ENCODE results near the gene KRTAP2-3. TPM values are rescaled to one million over a fixed set of nuclear protein-coding genes. Genes with fewer than 3 reads are reported as not detected.
"Not testable (repeated sequence)": the region's sequence is repeated elsewhere in the genome, so short reads cannot be mapped to it uniquely, and the experiment has no call there.

KRTAP2-3 gene
- total and polyA plus RNA-seq, 9 donors, result not detected

DNA sequence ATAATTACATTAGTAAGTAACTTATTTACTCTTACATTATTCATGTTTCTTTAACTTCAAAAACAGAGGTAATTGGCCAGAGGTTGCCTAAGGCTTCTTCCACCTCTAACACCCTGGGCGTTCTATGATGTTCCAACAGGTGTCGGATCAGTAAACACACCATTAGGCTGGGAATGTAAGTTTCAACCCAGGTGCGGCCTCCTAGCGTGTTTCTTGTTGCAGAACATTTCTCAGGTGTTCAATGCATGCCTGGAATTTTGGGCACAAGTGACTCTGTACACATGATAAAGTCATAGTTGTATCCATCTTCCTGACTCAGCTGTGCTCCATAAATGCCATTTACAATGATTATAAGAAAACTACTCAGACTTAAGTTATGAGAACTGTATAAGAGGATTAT lies 5.9 kb downstream of the KRTAP2-3 start:
- no peak for DNase-seq
- Histone ChIP-seq H3K36me3 (no peaks in the 10 kb centered on the region), H3K27me3 (no peaks in the 10 kb centered on the region), H3K27ac (no peak overlapping the region), H3K4me1 (ENCODE audit: insufficient read depth) (no peaks in the 10 kb centered on the region), H3K9me3 (no peaks in the 10 kb centered on the region), H3K4me3 (no peak overlapping the region)
- TF ChIP-seq, protein P1, sequence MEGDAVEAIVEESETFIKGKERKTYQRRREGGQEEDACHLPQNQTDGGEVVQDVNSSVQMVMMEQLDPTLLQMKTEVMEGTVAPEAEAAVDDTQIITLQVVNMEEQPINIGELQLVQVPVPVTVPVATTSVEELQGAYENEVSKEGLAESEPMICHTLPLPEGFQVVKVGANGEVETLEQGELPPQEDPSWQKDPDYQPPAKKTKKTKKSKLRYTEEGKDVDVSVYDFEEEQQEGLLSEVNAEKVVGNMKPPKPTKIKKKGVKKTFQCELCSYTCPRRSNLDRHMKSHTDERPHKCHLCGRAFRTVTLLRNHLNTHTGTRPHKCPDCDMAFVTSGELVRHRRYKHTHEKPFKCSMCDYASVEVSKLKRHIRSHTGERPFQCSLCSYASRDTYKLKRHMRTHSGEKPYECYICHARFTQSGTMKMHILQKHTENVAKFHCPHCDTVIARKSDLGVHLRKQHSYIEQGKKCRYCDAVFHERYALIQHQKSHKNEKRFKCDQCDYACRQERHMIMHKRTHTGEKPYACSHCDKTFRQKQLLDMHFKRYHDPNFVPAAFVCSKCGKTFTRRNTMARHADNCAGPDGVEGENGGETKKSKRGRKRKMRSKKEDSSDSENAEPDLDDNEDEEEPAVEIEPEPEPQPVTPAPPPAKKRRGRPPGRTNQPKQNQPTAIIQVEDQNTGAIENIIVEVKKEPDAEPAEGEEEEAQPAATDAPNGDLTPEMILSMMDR (IDR thresholded peaks at IDR 0.05), result no peak
- TF ChIP-seq POLR2A (IDR thresholded peaks at IDR 0.05), result no peak
- no peak for TF ChIP-seq EP300 (IDR thresholded peaks at IDR 0.05)
- intact Hi-C loops (cut with DNase I), result no loop called here
- WGBS, 3 donors, result 95 to 97% (median 96%) methylated on average over 4 of the region's 4 CpGs

DNA sequence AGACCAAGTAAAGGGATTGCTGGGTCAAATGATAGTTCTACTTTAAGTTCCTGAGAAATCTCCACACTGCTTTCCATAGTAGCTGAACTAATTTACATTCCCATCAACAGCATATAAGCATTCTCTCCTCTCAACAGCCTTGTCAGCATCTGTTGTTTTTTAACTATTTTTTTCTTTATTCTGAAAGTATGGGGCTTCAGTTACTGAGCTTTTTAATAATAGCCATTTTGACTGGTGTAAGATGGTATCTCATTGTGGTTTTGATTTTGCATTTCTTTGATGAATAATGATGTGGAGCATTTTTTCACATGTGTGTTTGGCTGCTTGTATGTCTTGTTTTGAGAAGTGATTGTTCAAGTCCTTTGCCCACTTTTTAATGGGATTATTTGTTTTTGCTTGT lies 7.3 kb downstream of the KRTAP2-3 start:
- Histone ChIP-seq H3K36me3 (no peaks in the 10 kb centered on the region), H3K9me3 (no peaks in the 10 kb centered on the region), H3K27me3 (no peaks in the 10 kb centered on the region), H3K27ac (no peak overlapping the region), H3K4me3 (no peak overlapping the region), H3K4me1 (ENCODE audit: insufficient read depth) (no peaks in the 10 kb centered on the region)
- no peak for DNase-seq
- TF ChIP-seq, protein P1 (IDR thresholded peaks at IDR 0.05), result no peak
- no peak for TF ChIP-seq EP300 (IDR thresholded peaks at IDR 0.05)
- no peak for TF ChIP-seq POLR2A (IDR thresholded peaks at IDR 0.05)
- intact Hi-C loops (cut with DNase I), result no loop called here

DNA sequence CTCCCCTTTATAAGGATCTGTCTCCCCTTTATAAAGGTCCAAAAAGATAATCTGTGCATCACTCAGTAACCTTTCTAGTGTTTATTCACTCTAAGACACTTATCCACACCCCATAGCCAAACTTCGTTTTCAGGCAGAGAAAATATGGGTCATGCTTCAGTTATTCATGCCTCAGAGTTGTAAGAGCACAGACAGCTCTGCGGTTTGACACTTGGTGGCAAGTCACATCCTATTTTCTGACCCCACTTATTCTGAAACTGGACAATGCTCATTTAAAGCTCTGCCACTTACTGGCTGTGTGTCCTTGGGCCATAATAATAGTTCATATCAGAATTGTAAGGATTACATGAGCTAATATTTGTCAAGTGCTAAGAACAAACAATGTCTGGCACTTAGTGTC lies 10.8 kb downstream of the KRTAP2-3 start:
- 32 to 35% (median 34%) methylated on average over 2 of the region's 2 CpGs for WGBS, 3 donors

DNA sequence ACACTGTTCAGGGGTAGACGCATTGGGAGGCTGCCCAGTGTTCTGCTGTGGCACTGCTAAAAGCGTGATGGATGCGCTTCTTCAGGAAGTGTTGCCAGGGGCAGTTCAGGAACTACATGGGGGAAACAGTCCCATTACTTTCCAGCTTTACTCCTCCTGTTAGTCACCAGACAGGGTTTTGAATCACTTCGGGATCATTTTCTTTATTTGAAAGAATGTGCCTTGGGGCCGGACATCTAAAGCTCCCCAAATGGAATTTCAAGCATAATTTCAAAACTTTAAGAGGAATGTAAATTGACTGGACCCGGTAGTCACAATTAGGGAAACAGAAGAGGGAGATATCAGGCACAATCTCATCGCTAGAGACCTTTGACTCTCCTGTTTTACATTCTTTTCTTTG lies 11.5 kb downstream of the KRTAP2-3 start:
- intact Hi-C loops (cut with DNase I), result no loop called here
- no peak overlapping the region for H3K27ac ChIP-seq
- H3K36me3 ChIP-seq, result no peaks in the 10 kb centered on the region
- no peaks in the 10 kb centered on the region for H3K27me3 ChIP-seq
- no peak for DNase-seq
- no peak for TF ChIP-seq POLR2A (IDR thresholded peaks at IDR 0.05)
- no peak for TF ChIP-seq EP300 (IDR thresholded peaks at IDR 0.05)
- TF ChIP-seq, protein P1 (IDR thresholded peaks at IDR 0.05), result no peak
- no peaks in the 10 kb centered on the region for H3K9me3 ChIP-seq
- 32 to 48% (median 33%) methylated on average over 7 of the region's 7 CpGs for WGBS, 3 donors
- no peaks in the 10 kb centered on the region for H3K4me1 ChIP-seq (ENCODE audit: insufficient read depth)
- no peak overlapping the region for H3K4me3 ChIP-seq

More for the DNA sequence above, 10.8 kb downstream of the KRTAP2-3 start:
- Histone ChIP-seq H3K27me3 (no peaks in the 10 kb centered on the region), H3K4me1 (ENCODE audit: insufficient read depth) (no peaks in the 10 kb centered on the region), H3K9me3 (no peaks in the 10 kb centered on the region), H3K36me3 (no peaks in the 10 kb centered on the region), H3K27ac (no peak overlapping the region), H3K4me3 (no peak overlapping the region)
- intact Hi-C loops (cut with DNase I), result no loop called here
- DNase-seq, result no peak
- TF ChIP-seq, protein P1 (IDR thresholded peaks at IDR 0.05), result no peak
- TF ChIP-seq POLR2A (IDR thresholded peaks at IDR 0.05) (no peak), EP300 (IDR thresholded peaks at IDR 0.05) (no peak)

DNA sequence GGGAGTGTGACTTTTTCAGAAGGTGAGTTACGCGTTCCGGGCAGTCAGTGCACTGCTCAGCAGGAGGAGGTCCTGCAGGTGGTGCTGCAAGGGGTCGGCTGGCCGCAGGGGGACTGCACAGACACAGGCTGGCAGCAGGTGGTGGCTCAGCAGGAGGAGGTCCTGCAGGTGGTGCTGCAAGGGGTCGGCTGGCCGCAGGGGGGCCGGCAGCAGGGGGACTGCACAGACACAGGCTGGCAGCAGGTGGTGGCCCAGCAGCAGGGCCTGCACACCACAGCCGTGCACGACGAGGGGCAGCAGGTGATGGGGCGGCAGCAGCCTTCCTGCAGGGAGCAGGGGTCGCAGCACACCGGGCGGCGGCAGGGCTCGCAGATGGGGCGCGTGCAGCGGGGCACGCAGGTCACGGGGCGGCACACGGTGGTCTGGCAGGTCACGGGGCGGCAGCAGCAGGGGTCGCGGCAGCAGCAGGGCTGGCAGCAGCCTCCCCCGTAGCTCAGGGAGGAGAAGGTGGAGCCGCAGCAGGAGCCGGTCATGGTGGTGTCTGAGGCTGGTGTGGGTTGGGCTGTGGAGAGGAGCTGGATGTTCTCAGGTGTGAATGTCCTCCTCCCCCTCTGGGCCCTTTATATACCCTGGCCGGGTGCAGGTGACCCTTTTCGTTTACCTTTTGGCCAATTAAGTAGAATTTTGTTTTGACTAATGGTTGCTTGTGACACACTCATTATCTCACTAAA lies 13.0 kb downstream of the KRTAP2-3 start, which contains the start of gene KRTAP2-1:
KRTAP2-1 (minus strand) TSS at position 582 of the 731 bp plus-strand sequence; CDS start at position 533, 49 bp downstream.
- H3K9me3 ChIP-seq; H3K27me3 ChIP-seq; H3K4me3 ChIP-seq; intact Hi-C loops (cut with DNase I); H3K27ac ChIP-seq; H3K4me1 ChIP-seq (ENCODE audit: insufficient read depth); H3K36me3 ChIP-seq; DNase-seq: not testable (repeated sequence)
- WGBS, 3 donors, result 57 to 70% (median 67%) methylated on average over 10 to 12 of the region's 33 CpGs

Data from ovary (tissue), 9 donors.